K562 (cell line): ENCODE results near the gene CFAP126. TPM values are rescaled to one million over a fixed set of nuclear protein-coding genes. Genes with fewer than 3 reads are reported as not detected.
A peak's percentile ranks its signal among the peaks of the same experiment; 100 is the strongest.

Experiments
- FOXA3 ChIP-seq, 2 experiments: fragments of 450-650 bp in 1 of 2; sonication (generic) in 1 of 2; formaldehyde crosslinking; IDR thresholded peaks in 1 of 2; conservative IDR thresholded peaks in 1 of 2; 2 replicates each; pipeline versions ENCODE4 v1.4.0 to v1.8.0; 2020 to 2022; ENCODE audit warnings: mild to moderate bottlenecking in 2 of 2, missing genetic modification reagents in 1 of 2
- GATAD2B ChIP-seq: fragments of 450-650 bp; IDR thresholded peaks from 2 replicates; pipeline ENCODE4 v1.6.1; 2017; ENCODE audit warnings: mild to moderate bottlenecking, borderline replicate concordance
- KHSRP ChIP-seq: fragments of 450-650 bp; IDR thresholded peaks from 2 replicates; pipeline ENCODE4 v1.6.1; 2017
- L3MBTL2 ChIP-seq: fragments of 450-650 bp; IDR thresholded peaks from 2 replicates; pipeline ENCODE4 v1.6.1; 2016; ENCODE audit warnings: mild to moderate bottlenecking, moderate library complexity
- POU5F1 ChIP-seq: fragments of 150-350 bp; IDR thresholded peaks from 2 replicates; pipeline ENCODE4 v1.6.1; 2014; ENCODE audit warnings: borderline replicate concordance, low read length, low read depth, mild to moderate bottlenecking; ENCODE audit not compliant: partially characterized antibody
- SNRNP70 ChIP-seq: fragments of 200-400 bp; formaldehyde crosslinking; optimal IDR thresholded peaks from 2 replicates; pipeline ENCODE3; 2017; ENCODE audit warnings: low read depth, low read length
- TRIM28 ChIP-seq: fragments of 450-650 bp; IDR thresholded peaks from 2 replicates; pipeline ENCODE4 v1.6.1; 2017
- ZNF24 ChIP-seq: fragments of 450-650 bp; IDR thresholded peaks from 2 replicates; pipeline ENCODE4 v1.6.1; 2016
- polyA plus RNA-seq, 8 experiments: library from polyadenylated mRNA; depleted of rRNA in 4 of 8; stranded (reverse) in 5 of 8; unstranded in 3 of 8; fragments of >200 nt; fragmentation: Nextera tagmentation in 2 of 8; fragmentation: Illumina TruSeq in 1 of 8; extraction: Ambion mirVana in 2 of 8; extraction: Trizol in 1 of 8; gene quantifications; 2 replicates each; pipeline versions ENCODE4 v1.2.1 to v1.2.3, GENCODE V29; 2011 to 2014; ENCODE audit warnings: inconsistent platforms in 1 of 8, missing spikeins in 1 of 8
- total RNA-seq, 7 experiments: library from RNA; depleted of rRNA in 6 of 7; stranded (reverse); fragments of >200 nt in 6 of 7; fragmentation: Illumina TruSeq in 2 of 7; extraction: Trizol in 2 of 7; gene quantifications; 2 replicates each; pipeline versions ENCODE4 v1.2.1 to v1.2.3, GENCODE V29; 2011 to 2021; ENCODE audit warnings: low replicate concordance in 1 of 7
- TF ChIP-seq, protein P1 (sequence below): fragments of 250-450 bp; sonication (Bioruptor Pico); IDR thresholded peaks from 2 replicates; pipeline ENCODE4 v1.6.1; 2021; ENCODE audit warnings: mild to moderate bottlenecking
- TF ChIP-seq, protein P2 (sequence below): sonication (generic); formaldehyde crosslinking; IDR thresholded peaks from 2 replicates; pipeline ENCODE4 v1.8.0; 2022; ENCODE audit warnings: mild to moderate bottlenecking, missing genetic modification reagents, borderline replicate concordance
- TF ChIP-seq, protein P3 (sequence below): IDR thresholded peaks from 2 replicates; pipeline ENCODE4 v1.6.1; 2016; ENCODE audit warnings: missing genetic modification characterization, missing compliant biosample characterization
- TF ChIP-seq, protein P4 (sequence below): fragments of 450-650 bp; IDR thresholded peaks from 2 replicates; pipeline ENCODE4 v1.6.1; 2016; ENCODE audit warnings: low read depth, mild to moderate bottlenecking, moderate library complexity
- TF ChIP-seq, protein P5 (sequence below): sonication (generic); formaldehyde crosslinking; IDR thresholded peaks from 2 replicates; pipeline ENCODE4 v1.8.0; 2023; ENCODE audit warnings: missing genetic modification reagents, mild to moderate bottlenecking, borderline replicate concordance
- TF ChIP-seq, protein P6 (sequence below), 2 experiments: fragments of 200-800 bp in 1 of 2; sonication (Bioruptor generic) in 1 of 2; sonication (generic) in 1 of 2; formaldehyde crosslinking in 1 of 2; IDR thresholded peaks in 1 of 2; conservative IDR thresholded peaks in 1 of 2; 2 replicates each; pipeline versions ENCODE4 v1.5.0 to v1.6.1; 2016 to 2020; ENCODE audit warnings: missing compliant biosample characterization in 1 of 2, missing genetic modification characterization in 1 of 2, missing genetic modification reagents in 1 of 2

CFAP126 gene
- total and polyA plus RNA-seq, 9 of the 15 experiments (the other 6 are each of a cell fraction or from before 2014, with no cell fraction given): not detected

DNA sequence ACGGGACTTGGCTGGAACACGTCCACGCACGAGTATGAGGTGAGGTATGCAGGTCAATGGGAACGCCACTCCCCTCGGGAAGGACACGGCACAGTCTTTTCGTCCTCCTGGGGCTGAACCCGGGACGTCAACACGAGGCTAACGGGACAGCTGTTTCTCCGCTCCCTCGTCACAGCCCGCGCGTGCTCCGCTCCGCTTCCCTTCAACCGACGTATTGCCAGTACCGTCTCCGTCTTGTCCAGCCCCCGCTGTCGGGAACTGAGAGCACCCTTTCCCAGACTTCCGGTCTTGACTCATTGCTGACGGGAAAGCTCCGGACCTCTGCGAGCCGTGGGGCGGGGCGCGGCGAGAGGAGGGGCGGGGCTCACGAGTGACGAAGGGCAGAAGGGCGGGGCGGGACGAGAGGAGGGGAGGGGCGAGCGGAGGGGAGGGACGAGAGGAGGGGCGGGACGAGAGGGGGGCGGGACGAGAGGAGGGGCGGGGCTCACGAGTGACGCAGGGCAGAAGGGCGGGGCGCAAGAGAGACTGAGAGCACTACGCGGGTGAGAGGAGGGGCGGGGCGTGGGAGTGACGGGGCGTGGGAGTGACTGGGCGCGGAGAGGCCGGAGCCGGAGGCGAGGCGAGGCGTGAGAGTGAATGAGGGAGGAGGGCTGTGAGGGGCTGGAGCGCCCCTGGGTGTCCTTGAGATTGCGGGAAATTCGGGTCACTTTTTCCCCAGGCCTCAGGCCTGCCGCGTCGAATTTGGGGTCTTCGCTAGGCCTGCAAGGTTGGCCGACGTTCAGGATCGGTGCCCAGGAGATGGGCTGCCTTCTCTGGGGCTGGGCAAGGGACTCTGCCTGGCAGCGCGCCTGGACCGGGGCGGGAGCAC, 22.2 kb upstream of the CFAP126 start (continued):
- TF ChIP-seq, protein P1, sequence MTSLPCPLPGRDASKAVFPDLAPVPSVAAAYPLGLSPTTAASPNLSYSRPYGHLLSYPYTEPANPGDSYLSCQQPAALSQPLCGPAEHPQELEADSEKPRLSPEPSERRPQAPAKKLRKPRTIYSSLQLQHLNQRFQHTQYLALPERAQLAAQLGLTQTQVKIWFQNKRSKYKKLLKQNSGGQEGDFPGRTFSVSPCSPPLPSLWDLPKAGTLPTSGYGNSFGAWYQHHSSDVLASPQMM (CRISPR knock-in tag): no peak
- TF ChIP-seq, protein P2, sequence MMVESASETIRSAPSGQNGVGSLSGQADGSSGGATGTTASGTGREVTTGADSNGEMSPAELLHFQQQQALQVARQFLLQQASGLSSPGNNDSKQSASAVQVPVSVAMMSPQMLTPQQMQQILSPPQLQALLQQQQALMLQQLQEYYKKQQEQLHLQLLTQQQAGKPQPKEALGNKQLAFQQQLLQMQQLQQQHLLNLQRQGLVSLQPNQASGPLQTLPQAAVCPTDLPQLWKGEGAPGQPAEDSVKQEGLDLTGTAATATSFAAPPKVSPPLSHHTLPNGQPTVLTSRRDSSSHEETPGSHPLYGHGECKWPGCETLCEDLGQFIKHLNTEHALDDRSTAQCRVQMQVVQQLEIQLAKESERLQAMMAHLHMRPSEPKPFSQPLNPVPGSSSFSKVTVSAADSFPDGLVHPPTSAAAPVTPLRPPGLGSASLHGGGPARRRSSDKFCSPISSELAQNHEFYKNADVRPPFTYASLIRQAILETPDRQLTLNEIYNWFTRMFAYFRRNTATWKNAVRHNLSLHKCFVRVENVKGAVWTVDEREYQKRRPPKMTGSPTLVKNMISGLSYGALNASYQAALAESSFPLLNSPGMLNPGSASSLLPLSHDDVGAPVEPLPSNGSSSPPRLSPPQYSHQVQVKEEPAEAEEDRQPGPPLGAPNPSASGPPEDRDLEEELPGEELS (CRISPR knock-in tag): 0 out of 2 replicates have a peak, but pooled peaks have one; percentile 21
- TF ChIP-seq ZNF24 (peak; percentile 18; the same call in 1 of the 2 replicates), FOXA3 (CRISPR knock-in tag; conservative IDR thresholded peaks at IDR 0.05 in 1 of 2, IDR thresholded peaks at IDR 0.05 in 1 of 2) (no peak), POU5F1 (no peak), KHSRP (no peak), GATAD2B (peak; percentile 61; the same call in 1 of the 2 replicates), TRIM28 (no peak), L3MBTL2 (peak; percentile 96), SNRNP70 (no peak)
- TF ChIP-seq, protein P3, sequence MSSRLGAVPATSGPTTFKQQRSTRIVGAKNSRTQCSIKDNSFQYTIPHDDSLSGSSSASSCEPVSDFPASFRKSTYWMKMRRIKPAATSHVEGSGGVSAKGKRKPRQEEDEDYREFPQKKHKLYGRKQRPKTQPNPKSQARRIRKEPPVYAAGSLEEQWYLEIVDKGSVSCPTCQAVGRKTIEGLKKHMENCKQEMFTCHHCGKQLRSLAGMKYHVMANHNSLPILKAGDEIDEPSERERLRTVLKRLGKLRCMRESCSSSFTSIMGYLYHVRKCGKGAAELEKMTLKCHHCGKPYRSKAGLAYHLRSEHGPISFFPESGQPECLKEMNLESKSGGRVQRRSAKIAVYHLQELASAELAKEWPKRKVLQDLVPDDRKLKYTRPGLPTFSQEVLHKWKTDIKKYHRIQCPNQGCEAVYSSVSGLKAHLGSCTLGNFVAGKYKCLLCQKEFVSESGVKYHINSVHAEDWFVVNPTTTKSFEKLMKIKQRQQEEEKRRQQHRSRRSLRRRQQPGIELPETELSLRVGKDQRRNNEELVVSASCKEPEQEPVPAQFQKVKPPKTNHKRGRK (tag): no peak
- TF ChIP-seq, protein P4, sequence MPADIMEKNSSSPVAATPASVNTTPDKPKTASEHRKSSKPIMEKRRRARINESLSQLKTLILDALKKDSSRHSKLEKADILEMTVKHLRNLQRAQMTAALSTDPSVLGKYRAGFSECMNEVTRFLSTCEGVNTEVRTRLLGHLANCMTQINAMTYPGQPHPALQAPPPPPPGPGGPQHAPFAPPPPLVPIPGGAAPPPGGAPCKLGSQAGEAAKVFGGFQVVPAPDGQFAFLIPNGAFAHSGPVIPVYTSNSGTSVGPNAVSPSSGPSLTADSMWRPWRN: no peak
- TF ChIP-seq, protein P5, sequence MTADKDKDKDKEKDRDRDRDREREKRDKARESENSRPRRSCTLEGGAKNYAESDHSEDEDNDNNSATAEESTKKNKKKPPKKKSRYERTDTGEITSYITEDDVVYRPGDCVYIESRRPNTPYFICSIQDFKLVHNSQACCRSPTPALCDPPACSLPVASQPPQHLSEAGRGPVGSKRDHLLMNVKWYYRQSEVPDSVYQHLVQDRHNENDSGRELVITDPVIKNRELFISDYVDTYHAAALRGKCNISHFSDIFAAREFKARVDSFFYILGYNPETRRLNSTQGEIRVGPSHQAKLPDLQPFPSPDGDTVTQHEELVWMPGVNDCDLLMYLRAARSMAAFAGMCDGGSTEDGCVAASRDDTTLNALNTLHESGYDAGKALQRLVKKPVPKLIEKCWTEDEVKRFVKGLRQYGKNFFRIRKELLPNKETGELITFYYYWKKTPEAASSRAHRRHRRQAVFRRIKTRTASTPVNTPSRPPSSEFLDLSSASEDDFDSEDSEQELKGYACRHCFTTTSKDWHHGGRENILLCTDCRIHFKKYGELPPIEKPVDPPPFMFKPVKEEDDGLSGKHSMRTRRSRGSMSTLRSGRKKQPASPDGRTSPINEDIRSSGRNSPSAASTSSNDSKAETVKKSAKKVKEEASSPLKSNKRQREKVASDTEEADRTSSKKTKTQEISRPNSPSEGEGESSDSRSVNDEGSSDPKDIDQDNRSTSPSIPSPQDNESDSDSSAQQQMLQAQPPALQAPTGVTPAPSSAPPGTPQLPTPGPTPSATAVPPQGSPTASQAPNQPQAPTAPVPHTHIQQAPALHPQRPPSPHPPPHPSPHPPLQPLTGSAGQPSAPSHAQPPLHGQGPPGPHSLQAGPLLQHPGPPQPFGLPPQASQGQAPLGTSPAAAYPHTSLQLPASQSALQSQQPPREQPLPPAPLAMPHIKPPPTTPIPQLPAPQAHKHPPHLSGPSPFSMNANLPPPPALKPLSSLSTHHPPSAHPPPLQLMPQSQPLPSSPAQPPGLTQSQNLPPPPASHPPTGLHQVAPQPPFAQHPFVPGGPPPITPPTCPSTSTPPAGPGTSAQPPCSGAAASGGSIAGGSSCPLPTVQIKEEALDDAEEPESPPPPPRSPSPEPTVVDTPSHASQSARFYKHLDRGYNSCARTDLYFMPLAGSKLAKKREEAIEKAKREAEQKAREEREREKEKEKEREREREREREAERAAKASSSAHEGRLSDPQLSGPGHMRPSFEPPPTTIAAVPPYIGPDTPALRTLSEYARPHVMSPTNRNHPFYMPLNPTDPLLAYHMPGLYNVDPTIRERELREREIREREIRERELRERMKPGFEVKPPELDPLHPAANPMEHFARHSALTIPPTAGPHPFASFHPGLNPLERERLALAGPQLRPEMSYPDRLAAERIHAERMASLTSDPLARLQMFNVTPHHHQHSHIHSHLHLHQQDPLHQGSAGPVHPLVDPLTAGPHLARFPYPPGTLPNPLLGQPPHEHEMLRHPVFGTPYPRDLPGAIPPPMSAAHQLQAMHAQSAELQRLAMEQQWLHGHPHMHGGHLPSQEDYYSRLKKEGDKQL: no peak
- TF ChIP-seq, protein P6, sequence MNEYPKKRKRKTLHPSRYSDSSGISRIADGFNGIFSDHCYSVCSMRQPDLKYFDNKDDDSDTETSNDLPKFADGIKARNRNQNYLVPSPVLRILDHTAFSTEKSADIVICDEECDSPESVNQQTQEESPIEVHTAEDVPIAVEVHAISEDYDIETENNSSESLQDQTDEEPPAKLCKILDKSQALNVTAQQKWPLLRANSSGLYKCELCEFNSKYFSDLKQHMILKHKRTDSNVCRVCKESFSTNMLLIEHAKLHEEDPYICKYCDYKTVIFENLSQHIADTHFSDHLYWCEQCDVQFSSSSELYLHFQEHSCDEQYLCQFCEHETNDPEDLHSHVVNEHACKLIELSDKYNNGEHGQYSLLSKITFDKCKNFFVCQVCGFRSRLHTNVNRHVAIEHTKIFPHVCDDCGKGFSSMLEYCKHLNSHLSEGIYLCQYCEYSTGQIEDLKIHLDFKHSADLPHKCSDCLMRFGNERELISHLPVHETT (CRISPR knock-in tag; conservative IDR thresholded peaks at IDR 0.05 in 1 of 2, IDR thresholded peaks at IDR 0.05 in 1 of 2): peak in 1 of 2 experiments; percentile 92; a peak in 2 of 4 replicates
